SKM-1 treated with dmso at 0.1 percent for 144 hours (cell line): Measurements from ENCODE around the gene SEPTIN8.
A peak's percentile ranks its signal among the peaks of the same experiment; 100 is the strongest.

Experiments
- DNase-seq: peaks from one replicate; lab custom pipeline; 2025; ENCODE audit not compliant: unreplicated experiment; lab: John Stamatoyannopoulos, UW

Gene SEPTIN8

GRCh38 chr5:132777209-132778069, at the start of gene SEPTIN8:
Gene SEPTIN8, minus strand, starts transcription at chr5:132777239. Its CDS starts 102 bp downstream, at chr5:132777137.
- peak; percentile 15 for DNase-seq

DNA sequence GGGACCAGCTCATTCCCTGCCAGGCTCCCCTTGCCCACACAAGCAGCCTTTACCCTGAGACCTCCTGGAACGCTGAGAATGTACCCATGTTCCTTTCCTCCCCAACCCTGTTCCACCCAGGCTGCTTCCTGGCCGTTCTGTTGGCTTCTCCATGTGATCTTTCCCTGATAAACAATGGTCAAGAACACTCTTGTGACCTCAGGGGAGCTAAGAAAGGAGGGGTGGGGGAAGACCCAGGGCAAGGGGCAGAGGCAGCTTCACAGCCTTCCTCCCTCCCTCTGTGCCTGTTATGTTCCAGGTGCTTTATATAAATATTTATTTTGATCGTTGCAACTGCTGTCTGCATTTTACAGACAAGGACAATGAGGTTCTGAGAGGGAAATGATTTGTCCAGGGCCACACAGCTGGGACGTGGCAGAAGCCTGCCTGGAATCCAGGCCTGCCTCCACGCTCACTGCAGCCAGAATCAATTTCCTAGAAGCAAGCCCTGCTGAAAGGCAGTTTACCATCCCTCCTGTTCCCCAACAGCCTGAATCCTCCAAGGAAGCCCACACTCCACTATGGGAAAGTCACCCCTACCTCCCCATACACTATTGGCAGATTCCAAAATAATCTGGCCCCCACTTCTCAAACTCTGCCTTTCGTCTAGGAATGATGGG, 49.5 kb upstream of the SEPTIN8 start:
- no peak for DNase-seq

DNA sequence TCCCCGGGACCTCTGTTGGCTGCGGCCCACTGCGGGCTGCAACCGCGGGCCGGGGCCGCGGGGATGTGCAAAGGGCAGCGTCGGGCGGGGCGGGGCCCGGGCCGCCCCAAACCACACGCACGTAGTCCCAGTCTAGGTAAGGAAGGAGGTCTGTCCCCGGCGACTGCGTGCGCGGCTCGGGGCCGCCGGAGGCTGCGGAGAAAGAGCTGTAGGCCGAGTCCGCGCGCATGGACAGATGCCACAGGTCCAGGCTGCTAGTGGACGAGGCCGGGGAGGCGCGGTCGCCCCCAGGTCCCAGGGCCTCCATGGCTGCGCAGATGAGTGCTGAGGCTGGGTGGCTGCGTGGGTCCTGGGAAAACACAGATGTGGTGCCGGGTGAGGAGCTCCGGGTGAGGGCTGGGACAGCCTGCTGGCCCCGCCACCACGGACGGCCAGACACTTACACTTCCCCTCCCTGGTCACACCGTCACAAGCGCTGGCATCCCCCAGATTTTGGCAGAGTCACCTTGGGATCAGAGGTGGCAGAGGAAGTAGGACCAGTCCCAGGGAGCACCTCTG, 48.9 kb upstream of the SEPTIN8 start:
- no peak for DNase-seq

GRCh38 chr5:132825033-132825833, 48.2 kb upstream of the SEPTIN8 start:
- DNase-seq = no peak

DNA sequence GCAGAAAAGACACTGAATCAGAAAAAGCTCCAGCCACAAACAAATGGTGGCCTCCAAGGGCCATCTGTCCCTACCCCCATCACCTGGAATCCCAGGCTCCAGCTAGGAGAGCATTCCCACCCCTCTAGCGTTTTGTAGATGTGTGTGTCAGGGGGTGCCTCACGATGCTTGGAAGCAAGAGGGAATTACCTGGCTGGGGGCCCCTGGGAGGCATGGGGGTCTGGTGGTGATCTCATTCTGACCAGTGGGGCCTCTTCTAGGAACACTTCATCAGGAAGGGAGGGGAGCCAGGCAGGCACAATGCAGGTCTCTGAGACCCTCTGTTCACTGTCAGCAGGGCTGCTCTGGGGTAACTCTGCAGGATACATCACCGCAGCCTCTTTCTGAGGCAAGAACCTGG, 47.4 kb upstream of the SEPTIN8 start:
- no peak for DNase-seq

DNA sequence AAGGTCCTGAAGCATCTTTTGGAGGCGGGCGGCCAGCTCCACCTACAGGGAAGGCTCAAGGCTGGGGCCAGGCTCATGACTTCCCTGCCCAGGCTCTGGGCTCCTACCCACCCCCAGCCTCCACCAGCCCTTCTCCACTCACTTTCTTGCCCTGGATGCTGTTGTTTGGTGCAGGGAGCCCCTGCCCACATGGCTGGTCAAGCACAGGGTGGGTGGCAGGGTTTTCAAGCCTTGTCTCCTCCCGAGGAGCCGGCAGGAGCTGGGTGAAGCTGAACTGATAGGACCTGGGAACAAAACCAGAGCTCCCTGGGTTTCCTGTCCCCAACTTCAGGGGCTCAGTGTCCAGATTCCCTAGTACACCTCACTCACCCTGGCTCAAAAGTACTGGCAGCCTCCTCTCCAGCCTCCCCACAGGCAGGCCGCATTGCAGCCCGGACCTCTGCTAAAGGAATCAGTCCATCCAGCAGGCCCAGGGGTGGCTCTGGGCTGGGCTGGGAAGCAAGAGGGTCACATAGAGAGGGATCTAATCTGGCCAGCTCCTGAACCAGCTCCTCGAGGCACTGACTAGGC, 46.5 kb upstream of the SEPTIN8 start:
- no peak for DNase-seq

GRCh38 chr5:132822650-132823480, 45.8 kb upstream of the SEPTIN8 start:
- DNase-seq = no peak

DNA sequence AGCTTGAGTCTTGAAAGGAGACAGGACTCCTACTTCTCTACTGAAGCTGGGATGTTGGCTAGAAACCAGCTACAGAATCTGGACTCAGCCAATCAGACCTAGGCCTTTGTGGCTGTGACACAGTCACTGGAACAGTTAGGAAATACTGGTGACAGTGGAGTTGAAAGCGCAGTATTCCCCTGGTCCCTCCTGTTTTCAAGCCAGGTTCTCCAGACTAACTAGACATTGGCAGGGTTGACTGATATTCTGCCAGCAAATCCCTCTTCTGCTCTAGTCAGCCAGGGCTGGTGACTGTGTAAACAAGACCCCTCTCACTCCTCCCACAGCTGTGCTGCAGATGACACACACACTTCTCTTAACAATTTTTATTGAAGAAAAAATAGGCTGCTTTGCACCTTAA, 44.8 kb upstream of the SEPTIN8 start:
- DNase-seq = no peak

GRCh38 chr5:132821350-132821749, 44.3 kb upstream of the SEPTIN8 start:
- no peak for DNase-seq

- peak; percentile 75 for DNase-seq
These were observed 43.2 kb upstream of the SEPTIN8 start for GRCh38 chr5:132820162-132820754.

DNA sequence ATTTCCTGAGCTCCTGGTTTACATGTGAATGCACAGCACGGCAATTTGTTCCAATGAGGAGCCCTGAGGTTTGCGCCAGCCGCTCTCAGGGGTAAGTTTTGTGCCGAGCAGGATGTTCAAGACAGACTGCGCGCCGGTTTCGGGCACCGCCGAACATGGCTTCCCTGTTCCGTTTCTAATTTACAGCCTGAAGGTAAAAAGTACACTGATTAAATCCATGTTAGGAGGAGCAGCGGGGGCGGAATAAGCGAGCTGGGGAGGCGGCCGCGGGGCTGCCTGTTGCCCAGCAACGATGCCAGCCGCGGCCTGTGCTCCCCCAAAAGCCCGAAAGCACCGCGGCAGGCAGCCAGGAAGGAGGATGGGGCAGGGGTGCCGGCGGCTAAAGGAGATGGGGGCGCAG, 42.4 kb upstream of the SEPTIN8 start:
- no peak for DNase-seq

DNA sequence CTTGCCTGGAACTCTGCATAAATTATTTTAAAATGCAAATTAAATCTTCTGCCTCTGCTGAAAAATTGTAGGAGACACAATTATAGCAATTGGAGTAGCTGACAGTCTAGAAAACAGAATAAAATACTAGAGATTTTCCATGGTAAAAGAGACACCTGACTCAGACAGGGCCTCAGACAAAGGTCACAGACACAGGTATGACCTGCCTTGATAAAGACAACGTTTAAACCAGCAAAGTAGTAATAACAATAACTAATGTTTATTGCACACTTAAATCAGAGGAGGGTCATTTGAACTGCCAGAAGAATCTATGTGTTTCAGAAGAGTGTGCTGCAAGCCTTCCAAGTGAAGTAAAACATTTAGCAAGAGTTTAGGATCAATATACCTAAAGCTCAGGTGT, 40.0 kb upstream of the SEPTIN8 start:
- DNase-seq = no peak

DNA sequence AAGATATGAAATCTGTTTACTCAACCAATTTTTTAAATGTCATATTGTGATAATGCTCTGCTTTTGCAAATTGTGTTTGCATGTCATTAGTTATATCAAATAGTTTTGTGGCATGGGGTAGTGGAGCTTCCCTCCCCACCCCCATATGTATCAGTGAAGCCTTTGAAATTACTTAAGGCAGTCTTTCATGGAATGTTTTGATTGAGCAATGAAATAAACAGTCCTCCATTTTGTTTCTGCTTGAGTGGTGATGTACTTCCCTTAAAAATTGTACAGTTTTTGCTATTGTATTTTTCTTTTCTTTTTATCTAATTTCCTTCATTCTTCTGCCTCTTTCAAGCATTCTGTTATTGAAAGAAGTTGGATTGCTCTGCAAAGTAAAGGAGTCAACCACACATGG, 39.5 kb upstream of the SEPTIN8 start:
- DNase-seq = no peak

DNA sequence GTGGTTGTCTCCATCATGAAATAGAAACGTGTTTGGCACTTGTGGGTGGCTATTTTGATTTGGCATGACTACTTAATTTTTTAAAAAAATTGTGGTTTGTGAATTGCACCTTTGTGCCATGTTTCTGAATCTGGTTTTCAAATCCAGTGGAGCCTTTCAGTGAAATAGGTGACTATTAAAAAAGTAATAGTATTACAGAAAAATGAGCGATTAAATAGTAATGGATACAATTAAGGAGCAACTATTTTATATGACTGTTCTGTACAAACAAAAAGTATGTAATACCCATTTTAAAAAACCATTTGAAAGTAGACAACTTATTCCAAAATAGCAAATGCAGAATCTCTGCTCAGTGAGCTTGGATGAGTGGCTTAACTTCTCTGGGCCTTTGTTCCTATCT, 39.0 kb upstream of the SEPTIN8 start:
- DNase-seq = no peak

DNA sequence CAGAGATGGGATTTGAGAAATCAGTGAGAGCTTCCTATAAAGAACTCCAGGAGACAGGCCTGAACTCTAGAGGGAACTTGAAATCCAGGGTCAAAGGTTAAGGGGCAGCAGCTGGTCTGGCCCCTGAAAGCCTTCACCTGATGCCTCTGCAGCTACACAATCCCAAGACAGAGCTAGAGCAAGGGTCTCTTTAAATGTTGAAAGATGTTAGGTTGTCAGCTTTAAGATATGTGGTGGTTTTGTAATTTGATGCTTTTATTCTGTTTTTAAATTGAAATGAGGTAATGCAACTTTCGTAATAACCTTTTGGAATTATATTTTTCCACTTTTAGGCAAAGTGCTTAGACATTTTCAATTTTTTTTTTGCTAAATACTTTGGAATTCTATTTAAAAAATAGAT, 38.4 kb upstream of the SEPTIN8 start:
- DNase-seq = no peak

GRCh38 chr5:132814503-132815294, 37.7 kb upstream of the SEPTIN8 start:
- DNase-seq = no peak

DNA sequence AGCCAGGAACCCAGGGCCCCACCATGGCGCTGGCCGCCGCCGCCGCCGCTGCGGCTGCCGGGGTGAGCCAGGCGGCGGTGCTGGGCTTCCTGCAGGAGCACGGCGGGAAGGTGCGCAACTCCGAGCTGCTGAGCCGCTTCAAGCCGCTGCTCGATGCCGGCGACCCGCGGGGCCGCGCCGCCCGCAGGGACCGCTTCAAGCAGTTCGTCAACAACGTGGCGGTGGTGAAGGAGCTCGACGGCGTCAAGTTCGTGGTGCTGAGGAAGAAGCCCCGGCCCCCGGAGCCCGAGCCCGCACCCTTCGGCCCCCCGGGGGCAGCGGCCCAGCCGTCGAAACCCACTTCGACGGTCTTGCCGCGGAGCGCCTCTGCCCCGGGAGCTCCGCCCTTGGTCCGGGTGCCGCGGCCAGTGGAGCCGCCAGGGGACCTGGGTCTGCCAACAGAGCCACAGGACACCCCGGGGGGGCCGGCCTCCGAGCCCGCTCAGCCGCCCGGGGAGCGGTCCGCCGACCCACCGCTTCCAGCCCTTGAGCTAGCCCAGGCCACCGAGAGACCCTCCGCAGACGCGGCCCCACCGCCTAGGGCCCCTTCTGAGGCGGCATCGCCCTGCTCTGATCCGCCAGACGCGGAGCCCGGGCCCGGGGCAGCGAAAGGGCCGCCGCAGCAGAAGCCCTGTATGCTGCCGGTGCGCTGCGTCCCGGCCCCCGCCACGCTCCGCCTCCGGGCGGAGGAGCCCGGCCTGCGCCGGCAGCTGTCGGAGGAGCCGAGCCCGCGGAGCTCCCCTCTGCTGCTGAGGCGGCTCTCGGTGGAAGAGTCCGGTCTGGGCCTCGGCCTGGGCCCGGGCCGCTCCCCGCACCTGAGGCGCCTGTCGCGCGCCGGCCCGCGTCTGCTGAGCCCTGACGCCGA, 36.8 kb upstream of the SEPTIN8 start:
- no peak for DNase-seq
